ENCODE measurements around the gene ENTHD1.

- TF ChIP-seq POLR2AphosphoS5 (IDR thresholded peaks at IDR 0.05; ENCODE audit: borderline replicate concordance, low read depth, low read length) (no peak), EZH2 (IDR thresholded peaks at IDR 0.05) (no peak)
Observed at GRCh38 chr22:39735776-39736175, 157.8 kb downstream of the ENTHD1 start.
